MM.1S (cell line): ENCODE data around the gene GPR161.

Experiments used
- DNase-seq: peaks from one replicate; pipeline ENCODE4 v3.0.0-alpha.2; 2015
- H2AFZ ChIP-seq: fragments of 300-600 bp; sonication (generic); 2 replicates; pipeline ENCODE4 v1.6.0; 2016; ENCODE audit warnings: antibody characterized with exemption, low read length
- H3F3A ChIP-seq: fragments of 300-600 bp; sonication (generic); 2 replicates; pipeline ENCODE4 v1.6.1; 2016; ENCODE audit warnings: mild to moderate bottlenecking, antibody characterized with exemption, low read length, moderate library complexity, mixed read lengths; ENCODE audit not compliant: insufficient read depth
- H3K27ac ChIP-seq: fragments of 300-600 bp; sonication (generic); 2 replicates; pipeline ENCODE4 v1.5.1; 2016; ENCODE audit warnings: mild to moderate bottlenecking, low read length
- H3K27me3 ChIP-seq: fragments of 300-600 bp; sonication (generic); replicated peaks from 2 replicates; pipeline ENCODE4 v1.6.0; 2016; ENCODE audit warnings: low read length; ENCODE audit not compliant: insufficient read depth
- H3K36me3 ChIP-seq: fragments of 300-600 bp; sonication (generic); replicated peaks from 2 replicates; pipeline ENCODE4 v1.6.1; 2016; ENCODE audit warnings: mild to moderate bottlenecking, low read length, mixed read lengths; ENCODE audit not compliant: insufficient read depth
- H3K4me1 ChIP-seq: fragments of 300-600 bp; sonication (generic); 2 replicates; pipeline ENCODE4 v1.6.1; 2016; ENCODE audit warnings: low read length, mixed read lengths
- H3K4me2 ChIP-seq: fragments of 300-600 bp; sonication (generic); 2 replicates; pipeline ENCODE4 v1.6.0; 2016; ENCODE audit warnings: low read depth, low read length
- H3K4me3 ChIP-seq: fragments of 300-600 bp; sonication (generic); 2 replicates; pipeline ENCODE4 v1.5.1; 2016; ENCODE audit warnings: low read length, mixed read lengths
- H3K79me2 ChIP-seq: fragments of 300-600 bp; sonication (generic); 2 replicates; pipeline ENCODE4 v1.6.1; 2016; ENCODE audit warnings: mixed run types, low read length, mixed read lengths
- H3K9ac ChIP-seq: fragments of 300-600 bp; sonication (generic); 2 replicates; pipeline ENCODE4 v1.6.1; 2016; ENCODE audit warnings: low read length, mixed read lengths
- H3K9me2 ChIP-seq: fragments of 300-600 bp; sonication (generic); replicated peaks from 2 replicates; pipeline ENCODE4 v1.6.1; 2016; ENCODE audit warnings: mild to moderate bottlenecking, low read length, mixed read lengths; ENCODE audit not compliant: insufficient read depth
- H3K9me3 ChIP-seq: fragments of 300-600 bp; sonication (generic); replicated peaks from 2 replicates; pipeline ENCODE4 v1.6.1; 2016; ENCODE audit warnings: mild to moderate bottlenecking, low read length, mixed read lengths; ENCODE audit not compliant: insufficient read depth
- H4K20me1 ChIP-seq: fragments of 300-600 bp; sonication (generic); 2 replicates; pipeline ENCODE4 v1.6.1; 2016; ENCODE audit warnings: mild to moderate bottlenecking, low read length, moderate library complexity, mixed read lengths; ENCODE audit not compliant: insufficient read depth
- EZH2 ChIP-seq: fragments of 300-600 bp; sonication (generic); optimal IDR thresholded peaks from 2 replicates; pipeline ENCODE3; 2017; ENCODE audit warnings: low read depth, mild to moderate bottlenecking, antibody characterized with exemption, low read length, mixed read lengths
- EZH2phosphoT487 ChIP-seq: fragments of 300-600 bp; sonication (generic); IDR thresholded peaks from 2 replicates; pipeline ENCODE4 v1.6.1; 2018; ENCODE audit warnings: antibody characterized with exemption, low read length
- TF ChIP-seq, protein P1 (sequence below): fragments of 300-600 bp; sonication (generic); IDR thresholded peaks from 2 replicates; pipeline ENCODE4 v1.5.1; 2016; ENCODE audit warnings: antibody characterized with exemption, low read length, mixed read lengths

GPR161 gene

DNA sequence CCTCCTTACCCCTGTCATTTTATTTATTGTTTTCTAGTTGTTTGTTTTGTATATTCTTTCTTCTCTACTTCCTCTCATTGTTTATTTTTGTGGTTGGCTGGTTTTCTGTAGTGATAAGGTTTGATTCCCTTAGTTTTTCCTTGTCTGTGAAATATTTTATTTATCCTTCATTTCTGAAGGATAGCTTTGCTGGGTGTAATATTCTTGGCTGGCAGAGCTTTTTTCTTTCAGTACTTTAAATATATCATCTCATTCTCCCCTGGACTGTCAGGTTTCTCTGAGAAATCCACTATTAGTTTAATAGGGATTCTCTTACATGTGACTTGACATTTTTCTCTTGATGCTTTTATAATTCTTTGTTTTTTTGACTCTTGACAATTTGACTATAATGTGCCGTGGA, 23.2 kb upstream of the GPR161 start:
- Histone ChIP-seq H3K79me2 (no peaks in the 10 kb centered on the region), H3K27ac (no peak overlapping the region), H3K4me3 (no peak overlapping the region), H3K4me2 (no peak overlapping the region), H3K9ac (no peak overlapping the region), H3K4me1 (no peaks in the 10 kb centered on the region), H3K9me2 (no peaks in the 10 kb centered on the region), H2AFZ (no peak overlapping the region), H3F3A (no peaks in the 10 kb centered on the region), H3K27me3 (no peaks in the 10 kb centered on the region), H3K36me3 (no peaks in the 10 kb centered on the region), H3K9me3 (no peaks in the 10 kb centered on the region), H4K20me1 (no peaks in the 10 kb centered on the region)
- no peak for DNase-seq
- TF ChIP-seq EZH2 (no peak), EZH2phosphoT487 (no peak)
- TF ChIP-seq, protein P1, sequence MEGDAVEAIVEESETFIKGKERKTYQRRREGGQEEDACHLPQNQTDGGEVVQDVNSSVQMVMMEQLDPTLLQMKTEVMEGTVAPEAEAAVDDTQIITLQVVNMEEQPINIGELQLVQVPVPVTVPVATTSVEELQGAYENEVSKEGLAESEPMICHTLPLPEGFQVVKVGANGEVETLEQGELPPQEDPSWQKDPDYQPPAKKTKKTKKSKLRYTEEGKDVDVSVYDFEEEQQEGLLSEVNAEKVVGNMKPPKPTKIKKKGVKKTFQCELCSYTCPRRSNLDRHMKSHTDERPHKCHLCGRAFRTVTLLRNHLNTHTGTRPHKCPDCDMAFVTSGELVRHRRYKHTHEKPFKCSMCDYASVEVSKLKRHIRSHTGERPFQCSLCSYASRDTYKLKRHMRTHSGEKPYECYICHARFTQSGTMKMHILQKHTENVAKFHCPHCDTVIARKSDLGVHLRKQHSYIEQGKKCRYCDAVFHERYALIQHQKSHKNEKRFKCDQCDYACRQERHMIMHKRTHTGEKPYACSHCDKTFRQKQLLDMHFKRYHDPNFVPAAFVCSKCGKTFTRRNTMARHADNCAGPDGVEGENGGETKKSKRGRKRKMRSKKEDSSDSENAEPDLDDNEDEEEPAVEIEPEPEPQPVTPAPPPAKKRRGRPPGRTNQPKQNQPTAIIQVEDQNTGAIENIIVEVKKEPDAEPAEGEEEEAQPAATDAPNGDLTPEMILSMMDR, result no peak

DNA sequence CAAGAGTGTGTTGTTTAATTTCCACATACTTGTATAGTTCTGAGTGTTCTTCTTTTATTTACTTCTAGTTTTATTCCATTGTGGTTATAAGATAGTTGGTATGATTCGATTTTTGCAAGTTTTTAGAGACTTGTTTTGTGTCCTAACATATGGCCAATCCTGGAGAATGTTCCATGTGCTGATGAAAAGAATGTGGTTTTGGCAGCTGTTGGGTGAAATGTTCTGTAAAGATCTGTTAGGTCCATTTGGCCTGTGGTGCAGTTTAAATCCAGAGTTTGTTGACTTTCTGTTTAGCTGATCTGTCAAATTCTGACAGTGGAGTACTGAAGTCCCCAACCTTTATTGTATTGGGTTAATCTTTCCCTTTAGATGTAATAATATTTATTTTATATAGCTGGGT, 22.5 kb upstream of the GPR161 start:
- Histone ChIP-seq H3K9me2 (no peaks in the 10 kb centered on the region), H3K9me3 (no peaks in the 10 kb centered on the region), H3K27me3 (no peaks in the 10 kb centered on the region), H2AFZ (no peak overlapping the region), H3K79me2 (no peaks in the 10 kb centered on the region), H3K4me1 (no peaks in the 10 kb centered on the region), H3K4me3 (no peak overlapping the region), H3K9ac (no peak overlapping the region), H4K20me1 (no peaks in the 10 kb centered on the region), H3K27ac (no peak overlapping the region), H3F3A (no peaks in the 10 kb centered on the region), H3K4me2 (no peak overlapping the region), H3K36me3 (no peaks in the 10 kb centered on the region)
- TF ChIP-seq, protein P1, result no peak
- TF ChIP-seq EZH2 (no peak), EZH2phosphoT487 (no peak)
- DNase-seq, result no peak

DNA sequence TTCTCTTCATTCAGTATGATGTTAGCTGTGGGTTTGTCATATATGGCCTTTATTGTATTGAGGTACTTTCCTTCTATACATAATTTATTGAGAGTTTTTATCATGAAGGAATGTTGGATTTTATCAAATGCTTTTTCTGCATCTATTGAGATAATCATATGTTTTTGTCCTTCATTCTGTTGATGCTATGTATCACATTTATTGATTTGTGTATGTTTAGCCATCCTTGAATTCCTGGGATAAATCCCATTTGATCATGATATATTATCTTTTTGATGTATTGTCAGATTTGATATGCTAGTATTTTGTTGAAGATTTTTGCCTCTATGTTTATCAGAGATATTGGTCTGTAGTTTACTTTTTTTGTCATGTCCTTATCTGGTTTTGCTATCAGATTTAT, 20.9 kb upstream of the GPR161 start:
- H3K27ac ChIP-seq, result no peak overlapping the region
- H3K4me2 ChIP-seq, result no peak overlapping the region
- no peak overlapping the region for H2AFZ ChIP-seq
- DNase-seq, result no peak
- no peaks in the 10 kb centered on the region for H3K79me2 ChIP-seq
- H3K27me3 ChIP-seq, result no peaks in the 10 kb centered on the region
- no peaks in the 10 kb centered on the region for H3K9me3 ChIP-seq
- no peaks in the 10 kb centered on the region for H3K36me3 ChIP-seq
- no peaks in the 10 kb centered on the region for H3K9me2 ChIP-seq
- no peaks in the 10 kb centered on the region for H3K4me1 ChIP-seq
- TF ChIP-seq, protein P1, result no peak
- TF ChIP-seq EZH2phosphoT487 (no peak), EZH2 (no peak)
- H4K20me1 ChIP-seq, result no peaks in the 10 kb centered on the region
- no peaks in the 10 kb centered on the region for H3F3A ChIP-seq
- no peak overlapping the region for H3K9ac ChIP-seq
- no peak overlapping the region for H3K4me3 ChIP-seq
